Mesodermal cell (in vitro differentiated cells): ENCODE measurements around the gene FOXK1.

ENCODE experiments used
- H3K27ac ChIP-seq: 2 replicates; pipeline ENCODE4 v1.7.0; 2013; ENCODE audit warnings: mild to moderate bottlenecking, low read depth, low read length, moderate library complexity; ENCODE audit not compliant: severe bottlenecking
- H3K36me3 ChIP-seq: 2 replicates; pipeline ENCODE4 v1.7.1; 2013; ENCODE audit warnings: mild to moderate bottlenecking, low read length, moderate library complexity; ENCODE audit not compliant: control insufficient read depth, insufficient read depth
- H3K4me1 ChIP-seq: one replicate; pipeline ENCODE4 v1.7.1; 2013; ENCODE audit warnings: mild to moderate bottlenecking, low read length; ENCODE audit not compliant: insufficient read depth, control insufficient read depth, poor library complexity, severe bottlenecking
- H3K4me3 ChIP-seq: 2 replicates; pipeline ENCODE4 v1.7.0; 2013; ENCODE audit warnings: low read length, control low read depth, mild to moderate bottlenecking; ENCODE audit not compliant: insufficient read depth, poor library complexity, severe bottlenecking; ENCODE audit errors: extremely low read depth
- H3K9me3 ChIP-seq: 2 replicates; pipeline ENCODE4 v1.7.1; 2013; ENCODE audit warnings: mild to moderate bottlenecking, low read length, moderate library complexity; ENCODE audit not compliant: control insufficient read depth
- WGBS, 2 experiments: methylation state at CpG; one replicate each; pipeline ENCODE4 v1.1.5; 2013; ENCODE audit warnings: missing lambda C conversion rate in 2 of 2; ENCODE audit not compliant: insufficient coverage in 2 of 2; 5-methylcytosine and 5-hydroxymethylcytosine counted together

FOXK1 gene

DNA sequence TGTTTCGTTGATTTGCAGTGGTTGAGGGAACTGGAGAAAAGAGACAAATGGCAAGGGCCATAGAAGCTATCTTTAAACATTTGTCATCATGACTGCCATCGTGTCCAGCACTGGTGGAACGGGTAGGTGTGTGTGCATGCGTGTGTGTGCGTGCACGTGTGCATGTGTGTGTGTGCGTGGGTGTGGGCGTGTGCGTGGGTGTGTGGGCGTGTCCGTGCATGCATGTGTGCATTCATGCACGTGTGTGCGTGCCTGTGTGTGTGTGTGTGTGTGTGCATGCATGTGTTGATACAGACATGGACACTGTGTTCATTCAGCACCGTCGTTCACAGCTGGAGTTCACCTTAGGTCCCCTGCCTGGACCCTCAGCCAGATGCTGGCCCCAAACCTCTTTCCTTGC lies 55.2 kb downstream of the FOXK1 start:
- Histone ChIP-seq H3K9me3 (no peaks in the 10 kb centered on the region), H3K4me3 (no peak overlapping the region), H3K36me3 (peaks cover 40% of the 10 kb centered on the region), H3K27ac (no peak overlapping the region), H3K4me1 (peaks cover 24% of the 10 kb centered on the region)
- WGBS, 2 experiments: 92 to 93% methylated on average over 10 to 12 of the region's 15 CpGs

DNA sequence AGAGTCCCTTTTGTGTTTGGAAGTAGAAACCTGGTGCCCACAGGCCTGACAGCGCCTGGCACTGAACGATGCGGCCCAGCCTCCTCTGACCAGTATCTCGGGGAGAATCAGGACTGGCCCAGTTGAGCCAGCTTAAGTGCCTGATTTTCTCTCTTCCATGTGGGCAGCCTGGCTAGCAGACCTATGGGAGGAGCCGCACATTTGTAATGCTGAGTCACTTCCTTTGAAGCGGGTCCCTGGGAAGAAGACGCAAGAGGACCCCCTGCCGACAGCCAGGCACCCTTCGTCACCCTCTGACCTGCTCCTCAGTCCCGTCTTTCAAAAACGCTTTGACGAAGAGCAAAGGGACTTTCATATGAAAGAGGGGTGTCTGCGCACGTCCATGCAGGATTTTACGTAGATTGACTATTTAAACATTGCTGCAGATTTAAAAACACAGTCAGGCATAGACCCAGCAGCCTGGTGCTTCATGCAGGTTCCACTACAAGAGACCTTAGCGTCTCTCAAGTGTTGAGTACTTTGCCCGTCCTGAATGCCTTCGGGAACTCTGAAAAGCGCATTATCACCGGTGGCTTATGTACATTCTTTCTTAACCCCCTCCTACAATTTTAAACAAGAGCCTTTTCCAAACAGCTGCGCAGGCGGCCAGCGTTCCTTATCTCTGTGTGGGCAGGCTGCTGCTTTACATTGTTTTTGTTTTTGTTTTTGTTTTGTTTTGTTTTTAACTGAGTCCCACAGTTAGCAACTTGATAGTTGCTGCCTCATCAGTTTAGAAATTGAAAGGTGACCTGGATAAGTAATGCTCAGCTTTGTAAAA lies 56.8 kb downstream of the FOXK1 start:
- Histone ChIP-seq H3K4me1 (peaks cover 25% of the 10 kb centered on the region), H3K27ac (peak overlapping the region; percentile 96), H3K4me3 (no peak overlapping the region), H3K36me3 (peaks cover 36% of the 10 kb centered on the region), H3K9me3 (no peaks in the 10 kb centered on the region)
- 20 to 28% methylated on average over 16 to 22 of the region's 23 CpGs for WGBS, 2 experiments

GRCh38 chr7:4739528-4739992 lies 57.5 kb downstream of the FOXK1 start:
- Histone ChIP-seq H3K36me3 (peaks cover 36% of the 10 kb centered on the region), H3K27ac (peak overlapping the region; percentile 96), H3K4me1 (peaks cover 30% of the 10 kb centered on the region), H3K4me3 (no peak overlapping the region), H3K9me3 (no peaks in the 10 kb centered on the region)
- 55% methylated on average over 12 to 15 of the region's 16 CpGs for WGBS, 2 experiments

- no peak overlapping the region for H3K27ac ChIP-seq
- H3K9me3 ChIP-seq: no peaks in the 10 kb centered on the region
- peaks cover 37% of the 10 kb centered on the region for H3K36me3 ChIP-seq
- 97% methylated on average over 18 to 22 of the region's 22 CpGs for WGBS, 2 experiments
- peaks cover 36% of the 10 kb centered on the region for H3K4me1 ChIP-seq
- no peak overlapping the region for H3K4me3 ChIP-seq
Measured at GRCh38 chr7:4740796-4741195, 58.7 kb downstream of the FOXK1 start.

DNA sequence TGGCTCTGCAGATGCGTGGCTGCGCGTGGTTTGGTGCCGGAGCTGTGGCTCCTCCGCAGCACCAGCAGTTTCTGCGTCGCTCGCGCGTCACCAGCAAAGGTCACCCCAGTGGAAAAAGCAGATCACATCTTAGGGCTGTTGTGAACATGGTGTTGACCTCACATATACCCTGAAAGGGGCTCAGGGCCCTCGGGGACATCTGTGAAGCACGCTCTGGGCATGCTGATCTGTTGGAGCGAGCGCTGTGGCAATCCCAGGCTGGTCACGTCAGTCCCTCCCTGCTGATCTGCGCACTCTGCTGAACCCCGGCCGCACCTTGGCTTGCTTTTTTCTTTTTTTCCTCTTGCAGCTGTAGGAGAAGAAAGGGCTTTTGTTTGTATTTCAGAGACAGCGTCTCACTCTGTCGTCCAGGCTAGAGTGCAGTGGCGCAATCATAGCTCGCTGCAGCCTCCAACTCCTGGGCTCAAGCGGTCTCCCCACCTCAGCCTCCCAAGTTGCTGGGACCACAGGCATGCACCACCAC lies 60.0 kb downstream of the FOXK1 start:
- H3K36me3 ChIP-seq: peaks cover 47% of the 10 kb centered on the region
- H3K27ac ChIP-seq: no peak overlapping the region
- no peaks in the 10 kb centered on the region for H3K9me3 ChIP-seq
- no peak overlapping the region for H3K4me3 ChIP-seq
- H3K4me1 ChIP-seq: peaks cover 48% of the 10 kb centered on the region
- 94 to 97% methylated on average over 17 to 23 of the region's 23 CpGs for WGBS, 2 experiments

GRCh38 chr7:4742852-4743251 lies 60.8 kb downstream of the FOXK1 start:
- H3K4me1 ChIP-seq: peaks cover 51% of the 10 kb centered on the region

DNA sequence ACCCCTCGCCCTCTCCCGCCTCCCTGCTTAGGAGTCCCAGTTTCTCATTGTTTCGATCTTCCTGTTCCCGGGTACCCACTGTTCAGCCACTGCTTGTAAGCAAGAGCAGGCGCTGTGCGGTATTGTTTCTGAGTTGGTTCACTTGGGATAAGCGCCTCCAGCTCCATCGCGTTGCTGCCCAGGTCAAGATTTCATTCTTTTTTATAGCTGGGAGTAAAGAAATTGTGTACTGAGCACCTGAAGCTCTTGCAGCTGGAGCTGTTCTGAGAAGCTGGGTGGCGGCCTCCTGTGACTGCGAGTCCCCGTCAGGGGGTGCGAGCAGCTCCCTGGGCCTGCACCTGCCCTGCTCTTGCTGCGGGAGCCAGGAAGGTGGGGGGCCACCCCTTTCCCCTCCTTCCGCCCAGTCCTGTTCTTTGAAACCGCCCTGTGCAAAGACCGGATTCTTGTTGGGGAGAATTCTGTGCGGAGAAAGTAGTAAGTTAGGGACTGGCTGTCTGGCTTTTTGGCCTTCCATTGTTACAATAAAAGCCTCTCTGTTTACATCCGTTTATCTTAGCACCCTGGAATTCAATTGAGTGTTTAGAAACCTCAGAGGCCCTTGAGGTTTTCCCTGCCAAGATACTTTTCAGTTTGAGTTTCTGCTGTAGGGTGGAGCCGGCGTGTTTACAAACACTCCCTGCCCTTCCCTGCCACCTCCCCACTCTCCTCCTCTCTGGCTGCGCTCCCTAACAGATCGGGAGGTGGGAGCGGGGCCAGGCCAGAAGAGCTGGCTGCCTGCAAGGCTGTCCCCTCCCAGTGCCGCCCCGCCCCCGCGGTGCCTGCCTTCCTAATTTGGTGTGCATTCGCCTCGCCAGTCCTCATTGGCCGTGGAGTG lies 62.5 kb downstream of the FOXK1 start:
- Histone ChIP-seq H3K4me3 (peak overlapping the region; percentile 1), H3K27ac (peak overlapping the region; percentile 98), H3K36me3 (peaks cover 63% of the 10 kb centered on the region), H3K9me3 (no peaks in the 10 kb centered on the region), H3K4me1 (peaks cover 49% of the 10 kb centered on the region)
- 25 to 26% methylated on average over 24 to 25 of the region's 31 CpGs for WGBS, 2 experiments

More at GRCh38 chr7:4742852-4743251, 60.8 kb downstream of the FOXK1 start:
- no peak overlapping the region for H3K27ac ChIP-seq
- H3K9me3 ChIP-seq: no peaks in the 10 kb centered on the region
- no peak overlapping the region for H3K4me3 ChIP-seq
- 92 to 94% methylated on average over 8 to 9 of the region's 10 CpGs for WGBS, 2 experiments
- peaks cover 47% of the 10 kb centered on the region for H3K36me3 ChIP-seq

GRCh38 chr7:4745265-4745919 lies 63.3 kb downstream of the FOXK1 start:
- WGBS, 2 experiments: 38 to 45% methylated on average over 7 to 9 of the region's 18 CpGs
- Histone ChIP-seq H3K4me1 (peaks cover 46% of the 10 kb centered on the region), H3K4me3 (no peak overlapping the region)

DNA sequence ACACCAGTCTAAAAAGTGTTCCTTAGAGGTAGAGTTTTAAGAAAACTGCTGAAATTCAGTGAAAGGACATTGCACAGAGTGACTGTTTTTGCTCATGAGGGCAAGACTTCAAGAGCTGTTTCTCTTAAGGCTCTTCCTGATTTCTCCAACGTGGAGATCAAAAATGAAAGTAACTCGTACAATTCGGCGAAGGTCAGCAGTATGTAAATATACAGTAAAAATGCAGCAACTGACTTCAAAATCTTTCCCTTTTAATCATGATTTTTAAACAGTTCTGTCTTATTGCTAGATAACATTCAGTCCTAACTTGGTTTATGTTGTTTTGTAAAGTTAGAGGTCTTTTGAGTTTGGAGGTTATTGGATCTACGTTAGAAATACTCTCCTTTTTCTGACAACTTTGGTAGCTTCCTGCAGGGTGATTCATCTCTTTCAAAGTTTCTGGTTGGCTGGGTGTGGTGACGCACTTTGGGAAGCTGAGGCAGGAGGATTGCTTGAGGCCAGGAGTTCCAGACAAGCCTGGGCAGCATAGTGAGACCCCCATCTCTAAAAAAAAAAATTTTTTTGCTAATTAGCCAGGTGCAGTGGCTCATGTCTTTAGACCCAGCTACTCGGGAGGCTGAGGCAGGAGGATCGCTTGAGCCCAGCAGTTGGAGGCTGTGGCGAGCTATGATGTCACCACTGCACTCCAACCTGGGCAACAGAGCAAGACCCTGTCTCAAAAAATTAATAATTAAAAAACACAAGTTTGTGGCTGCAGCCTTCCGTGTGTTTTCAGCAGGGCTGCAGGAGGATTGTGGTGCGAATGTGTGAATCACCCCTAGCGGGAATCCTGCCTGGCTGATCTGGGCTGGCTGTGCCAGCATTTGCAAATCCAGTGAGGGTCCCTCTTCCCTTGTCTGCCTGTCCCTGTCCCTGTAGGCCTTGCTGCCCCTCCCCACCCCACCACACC lies 64.2 kb downstream of the FOXK1 start:
- H3K36me3 ChIP-seq: peaks cover 63% of the 10 kb centered on the region
- WGBS, 2 experiments: 94 to 95% methylated on average over 7 to 8 of the region's 12 CpGs
- H3K9me3 ChIP-seq: no peaks in the 10 kb centered on the region
- peak overlapping the region; percentile 98 for H3K27ac ChIP-seq
- no peak overlapping the region for H3K4me3 ChIP-seq
- H3K4me1 ChIP-seq: peaks cover 46% of the 10 kb centered on the region

More at GRCh38 chr7:4745265-4745919, 63.3 kb downstream of the FOXK1 start:
- Histone ChIP-seq H3K9me3 (no peaks in the 10 kb centered on the region), H3K36me3 (peaks cover 69% of the 10 kb centered on the region), H3K27ac (peak overlapping the region; percentile 98)
